T follicular helper cell (primary cell): ENCODE data around the gene OVAAL.

ENCODE experiments used
- DNase-seq: peaks from one replicate; pipeline ENCODE4 v3.0.0-alpha.2; 2020; ENCODE audit warnings: low read depth
- total RNA-seq, 2 experiments: gene quantifications; one replicate each; lab custom pipeline; 2026; lab: John Stamatoyannopoulos, UW

Gene OVAAL
- 0 to 0.04 reads per million in 2 experiments for total RNA-seq

- no peak for DNase-seq
These were observed at the start of gene OVAAL for GRCh38 chr1:180558664-180559063. TSS of gene OVAAL (plus strand) at chr1:180558964.

GRCh38 chr1:180510882-180511281 lies 47.9 kb upstream of the OVAAL start:
- no peak for DNase-seq

- no peak for DNase-seq
These were observed 45.2 kb upstream of the OVAAL start for GRCh38 chr1:180513531-180513930.

GRCh38 chr1:180515364-180515763 lies 43.4 kb upstream of the OVAAL start:
- no peak for DNase-seq

- peak; percentile 27 for DNase-seq
These were observed 42.8 kb upstream of the OVAAL start for GRCh38 chr1:180515857-180516388.

GRCh38 chr1:180519846-180520245 lies 38.9 kb upstream of the OVAAL start:
- DNase-seq, result no peak

- DNase-seq, result no peak
These were observed 37.1 kb upstream of the OVAAL start for GRCh38 chr1:180521474-180522212.

- DNase-seq, result no peak
These were observed 36.6 kb upstream of the OVAAL start for GRCh38 chr1:180522213-180522515.

GRCh38 chr1:180524160-180524914 lies 34.4 kb upstream of the OVAAL start:
- DNase-seq, result no peak

- no peak for DNase-seq
These were observed 33.6 kb upstream of the OVAAL start for GRCh38 chr1:180524915-180525714.

- DNase-seq, result no peak
These were observed 33.1 kb upstream of the OVAAL start for GRCh38 chr1:180525715-180526039.

GRCh38 chr1:180527101-180527669 lies 31.6 kb upstream of the OVAAL start:
- no peak for DNase-seq

- no peak for DNase-seq
These were observed 29.8 kb upstream of the OVAAL start for GRCh38 chr1:180528868-180529470.

GRCh38 chr1:180530501-180530900 lies 28.3 kb upstream of the OVAAL start:
- DNase-seq, result no peak

- no peak for DNase-seq
These were observed 25.9 kb upstream of the OVAAL start for GRCh38 chr1:180532854-180533253.

- peak; percentile 30 for DNase-seq
These were observed 25.3 kb upstream of the OVAAL start for GRCh38 chr1:180533266-180533987.

GRCh38 chr1:180534214-180534613 lies 24.6 kb upstream of the OVAAL start:
- no peak for DNase-seq

- DNase-seq, result no peak
These were observed 23.3 kb upstream of the OVAAL start for GRCh38 chr1:180535418-180535999.

- DNase-seq, result no peak
These were observed 21.9 kb upstream of the OVAAL start for GRCh38 chr1:180536821-180537372.

- DNase-seq, result no peak
These were observed 19.6 kb upstream of the OVAAL start for GRCh38 chr1:180539136-180539535.
